ENCODE data around the gene ATP13A3. TPM values are rescaled to one million over a fixed set of nuclear protein-coding genes. Genes with fewer than 3 reads are reported as not detected.

Gene ATP13A3
- total RNA-seq, 3 donors from 2014 or later = 186 to 209 (median 188) TPM

DNA sequence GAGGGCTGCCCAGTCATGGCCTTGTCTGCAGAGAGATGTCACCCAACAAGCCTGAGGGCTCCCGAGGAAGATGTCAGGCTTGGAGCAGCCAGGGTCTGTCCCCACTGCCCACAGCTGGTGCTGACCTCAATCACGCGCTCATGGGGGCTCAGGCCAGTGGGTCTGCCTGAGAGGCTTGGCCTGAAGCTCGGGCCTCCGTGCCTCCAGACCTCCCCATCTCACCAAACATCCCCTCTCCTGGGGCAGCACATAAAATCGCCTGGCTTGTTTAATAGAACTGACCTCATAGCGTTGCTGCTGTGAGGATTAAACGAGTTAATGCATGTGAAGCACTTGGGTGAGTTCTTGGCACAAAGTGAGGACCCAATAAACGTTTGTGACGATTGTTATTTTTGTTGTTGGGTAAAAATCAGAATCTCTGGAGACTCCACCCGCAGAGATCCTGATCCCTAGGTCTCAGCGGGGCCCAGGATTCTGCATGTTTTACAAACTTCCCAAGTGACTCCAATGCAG is 120.8 kb downstream of the ATP13A3 start:
- ATAC-seq (no peak), DNase-seq (no peak)
- H3K27me3 Mint-ChIP-seq (ENCODE audit: low read depth) = peaks cover 32% of the 10 kb centered on the region
- H3K9me3 Mint-ChIP-seq = no peaks in the 10 kb centered on the region
- no peaks in the 10 kb centered on the region for H3K4me1 Mint-ChIP-seq (ENCODE audit: low read depth)
- H3K36me3 Mint-ChIP-seq (ENCODE audit: insufficient read depth) = no peaks in the 10 kb centered on the region
- no peak overlapping the region for H3K4me3 Mint-ChIP-seq

DNA sequence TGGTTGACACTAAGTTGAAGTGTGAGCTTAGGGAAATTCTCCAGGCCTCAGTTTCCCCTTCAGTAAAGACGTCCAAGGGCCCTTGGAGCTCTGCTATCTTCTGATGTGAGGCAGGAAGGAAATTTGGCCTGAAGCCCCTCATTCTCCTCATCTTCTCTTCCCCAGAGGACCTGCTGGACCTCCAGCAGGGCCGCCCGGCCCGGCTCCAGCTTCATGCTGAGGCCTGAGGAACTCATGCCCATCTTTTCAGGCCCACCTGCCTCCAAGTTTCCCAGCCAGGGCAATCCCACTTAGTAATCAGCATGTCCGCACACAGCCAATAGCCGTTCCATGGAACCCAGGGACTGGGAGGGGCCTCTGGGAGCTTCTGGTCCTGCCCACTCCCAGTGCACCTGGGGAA is 121.3 kb downstream of the ATP13A3 start:
- no peaks in the 10 kb centered on the region for H3K36me3 Mint-ChIP-seq (ENCODE audit: insufficient read depth)
- H3K27me3 Mint-ChIP-seq (ENCODE audit: low read depth) = peaks cover 29% of the 10 kb centered on the region
- H3K4me3 Mint-ChIP-seq = no peak overlapping the region
- ATAC-seq (no peak), DNase-seq (no peak)
- no peaks in the 10 kb centered on the region for H3K9me3 Mint-ChIP-seq
- H3K4me1 Mint-ChIP-seq (ENCODE audit: low read depth) = no peaks in the 10 kb centered on the region

DNA sequence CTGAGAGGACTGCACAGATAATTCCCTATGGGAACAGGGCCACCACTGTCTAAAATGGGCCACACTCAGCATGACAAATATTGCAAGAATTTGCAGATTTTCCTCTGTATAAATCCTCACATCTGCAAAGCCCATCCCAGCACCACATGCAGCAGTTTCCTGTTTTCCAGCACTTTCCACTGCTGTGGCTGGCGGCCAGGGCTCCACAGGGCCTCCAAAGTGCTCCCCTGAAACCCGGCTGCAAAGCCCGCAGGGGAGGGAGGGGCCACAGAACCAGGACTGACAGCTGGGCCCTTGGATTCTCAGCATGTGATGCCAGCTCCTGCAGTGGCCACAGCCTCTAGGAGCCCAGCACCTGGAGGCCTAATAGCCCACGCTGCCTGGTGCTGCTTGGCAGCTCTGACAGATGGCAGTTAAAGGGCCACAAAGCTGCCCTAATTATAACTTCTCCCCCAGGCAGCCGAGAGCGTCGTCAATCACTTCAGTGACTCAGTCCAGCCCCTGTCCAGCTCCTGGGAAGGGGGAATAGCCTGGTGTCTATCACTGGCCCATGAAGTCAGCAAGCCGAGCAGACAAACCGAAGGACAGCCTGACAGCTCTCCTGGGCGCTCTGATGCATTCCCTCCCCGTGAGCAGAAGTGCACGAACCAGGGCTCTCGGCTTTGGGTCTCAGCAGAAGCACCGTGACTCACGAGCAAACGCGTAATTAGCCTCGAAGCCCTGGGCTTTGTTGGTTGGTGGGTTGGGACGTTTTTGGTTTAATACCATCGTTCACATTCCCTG is 122.0 kb downstream of the ATP13A3 start:
- no peaks in the 10 kb centered on the region for H3K9me3 Mint-ChIP-seq
- no peaks in the 10 kb centered on the region for H3K36me3 Mint-ChIP-seq (ENCODE audit: insufficient read depth)
- H3K4me3 Mint-ChIP-seq = no peak overlapping the region
- ATAC-seq (no peak), DNase-seq (no peak)
- no peaks in the 10 kb centered on the region for H3K4me1 Mint-ChIP-seq (ENCODE audit: low read depth)
- peaks cover 27% of the 10 kb centered on the region for H3K27me3 Mint-ChIP-seq (ENCODE audit: low read depth)

DNA sequence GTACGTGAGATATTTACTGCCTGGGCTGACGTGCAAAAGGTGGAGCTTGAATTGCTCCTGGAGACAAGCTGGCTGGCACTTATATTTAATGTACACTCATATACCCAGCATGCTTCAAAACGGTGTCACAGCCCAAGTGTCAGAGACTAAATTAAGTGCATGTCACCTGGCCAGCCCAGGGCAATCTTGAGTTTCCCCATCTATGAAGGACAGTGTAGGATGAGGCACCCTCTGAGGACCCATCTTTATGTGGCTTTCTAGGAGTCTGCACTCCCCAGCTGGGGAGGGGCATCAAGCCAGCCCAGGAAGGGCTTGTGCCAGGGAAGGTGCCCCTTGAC is 122.5 kb downstream of the ATP13A3 start:
- no peaks in the 10 kb centered on the region for H3K36me3 Mint-ChIP-seq (ENCODE audit: insufficient read depth)
- DNase-seq (no peak), ATAC-seq (no peak)
- H3K27me3 Mint-ChIP-seq (ENCODE audit: low read depth) = peaks cover 29% of the 10 kb centered on the region
- no peaks in the 10 kb centered on the region for H3K9me3 Mint-ChIP-seq
- H3K4me3 Mint-ChIP-seq = no peak overlapping the region
- H3K4me1 Mint-ChIP-seq (ENCODE audit: low read depth) = no peaks in the 10 kb centered on the region

DNA sequence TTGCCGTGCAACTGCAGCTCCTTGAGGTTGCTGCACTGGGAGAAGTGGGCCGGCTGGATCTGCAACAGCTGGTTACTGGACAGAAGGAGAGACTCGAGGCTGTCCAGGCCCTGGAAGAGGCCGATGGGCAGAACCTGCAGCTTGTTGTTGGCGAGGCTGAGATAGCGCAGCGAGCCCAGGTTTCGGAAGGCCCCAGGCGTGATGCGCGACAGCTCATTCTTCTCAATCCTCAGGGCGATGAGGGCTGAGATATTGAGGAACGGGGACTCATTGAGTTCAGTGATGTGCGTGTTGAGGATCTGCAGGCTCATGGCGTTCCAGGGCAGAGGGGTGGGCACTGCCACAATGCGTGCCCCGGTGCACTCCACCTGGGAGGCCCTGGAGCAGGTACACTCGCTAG is 126.2 kb downstream of the ATP13A3 start:
- no peaks in the 10 kb centered on the region for H3K9me3 Mint-ChIP-seq
- no peaks in the 10 kb centered on the region for H3K4me1 Mint-ChIP-seq (ENCODE audit: low read depth)
- no peak for DNase-seq
- peaks cover 11% of the 10 kb centered on the region for H3K27me3 Mint-ChIP-seq (ENCODE audit: low read depth)
- no peaks in the 10 kb centered on the region for H3K36me3 Mint-ChIP-seq (ENCODE audit: insufficient read depth)
- no peak for ATAC-seq
- H3K4me3 Mint-ChIP-seq = no peak overlapping the region

DNA sequence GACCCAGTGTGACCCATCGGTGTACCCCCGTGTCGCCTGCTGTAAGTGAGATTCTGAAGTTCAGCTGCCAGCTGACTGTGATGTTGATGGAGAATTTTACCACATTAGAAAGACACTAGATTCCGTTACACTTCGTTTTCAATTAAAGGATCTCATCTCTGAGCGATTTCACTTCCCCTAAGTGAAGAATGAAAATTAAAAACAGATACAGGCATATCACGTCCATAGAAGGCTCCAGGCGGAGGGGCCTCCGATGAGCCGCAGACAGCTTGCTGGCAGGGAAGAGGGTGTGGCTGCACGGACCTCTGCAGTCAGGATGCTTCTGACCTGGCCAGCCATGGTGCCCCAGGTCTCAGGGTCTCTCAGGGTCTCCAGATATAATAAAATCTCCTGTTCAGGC is 129.1 kb downstream of the ATP13A3 start:
- H3K9me3 Mint-ChIP-seq = no peaks in the 10 kb centered on the region
- H3K36me3 Mint-ChIP-seq (ENCODE audit: insufficient read depth) = no peaks in the 10 kb centered on the region
- ATAC-seq (no peak), DNase-seq (no peak)
- no peak overlapping the region for H3K4me3 Mint-ChIP-seq
- peaks cover 11% of the 10 kb centered on the region for H3K27me3 Mint-ChIP-seq (ENCODE audit: low read depth)
- H3K4me1 Mint-ChIP-seq (ENCODE audit: low read depth) = no peaks in the 10 kb centered on the region

DNA sequence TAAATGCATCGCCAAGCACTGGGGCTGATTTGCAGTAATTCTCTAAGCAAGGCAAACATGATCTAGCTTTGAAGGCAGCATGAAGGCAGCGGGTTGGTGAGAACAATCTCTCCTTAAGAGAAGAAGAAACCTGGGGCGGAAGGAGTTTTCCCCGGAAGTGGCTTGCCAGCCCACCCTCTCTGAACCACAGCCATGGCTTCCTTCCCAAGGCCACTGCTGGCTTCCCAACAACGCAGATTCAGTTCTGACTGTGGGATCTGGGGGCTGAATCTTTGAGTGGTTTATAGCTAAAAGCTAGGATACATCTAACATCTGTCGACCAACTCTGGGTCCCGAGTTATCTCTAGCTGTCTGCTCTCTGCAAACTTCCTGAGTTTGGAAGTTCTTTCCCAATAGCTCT is 131.4 kb downstream of the ATP13A3 start:
- Mint-ChIP-seq H3K27me3 (ENCODE audit: low read depth) (peaks cover 8% of the 10 kb centered on the region), H3K36me3 (ENCODE audit: insufficient read depth) (no peaks in the 10 kb centered on the region), H3K9me3 (no peaks in the 10 kb centered on the region), H3K4me3 (no peak overlapping the region), H3K4me1 (ENCODE audit: low read depth) (no peaks in the 10 kb centered on the region)
- ATAC-seq (no peak), DNase-seq (no peak)

DNA sequence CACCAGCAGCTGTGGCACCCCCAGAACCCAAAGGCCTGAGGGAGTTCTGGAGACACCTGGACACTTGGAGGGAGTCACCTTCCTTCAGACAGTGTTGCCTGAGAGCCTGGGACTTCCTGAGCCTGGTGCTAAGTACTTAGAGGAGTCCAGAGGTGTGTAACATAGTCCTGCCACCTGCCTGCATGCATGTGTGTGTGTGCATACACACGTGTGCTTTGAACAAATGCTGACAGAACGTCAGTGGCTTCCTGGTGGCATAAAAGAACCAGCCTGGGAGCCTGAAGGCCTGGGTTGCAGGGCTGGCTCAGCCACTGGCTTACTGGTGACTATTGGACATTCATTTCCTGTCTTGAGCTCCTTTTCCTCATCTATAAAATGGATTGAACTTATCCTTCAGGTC is 132.5 kb downstream of the ATP13A3 start:
- no peak for ATAC-seq
- no peak for DNase-seq
- H3K4me1 Mint-ChIP-seq (ENCODE audit: low read depth) = no peaks in the 10 kb centered on the region
- peaks cover 2% of the 10 kb centered on the region for H3K27me3 Mint-ChIP-seq (ENCODE audit: low read depth)
- no peaks in the 10 kb centered on the region for H3K36me3 Mint-ChIP-seq (ENCODE audit: insufficient read depth)
- H3K4me3 Mint-ChIP-seq = no peak overlapping the region
- no peaks in the 10 kb centered on the region for H3K9me3 Mint-ChIP-seq

Other genes with a start within 250 kb of the ATP13A3 start
- under 1 TPM in 1 of 3 donors, not detected in 2; 0.08 TPM for gene CPN2, start 135.7 kb downstream of the ATP13A3 start, total RNA-seq
- gene LRRC15, start 117.3 kb downstream of the ATP13A3 start, total RNA-seq = not detected
- gene GP5, start 87.7 kb downstream of the ATP13A3 start, total RNA-seq = under 1 TPM; 0.08 to 0.23 (median 0.18) TPM
- gene TMEM44, start 146.4 kb upstream of the ATP13A3 start, total RNA-seq = 1 to 10 TPM; 1.1 to 2.4 (median 2.0) TPM
- 10 to 100 TPM; 68.4 to 82.0 (median 70.3) TPM for gene LSG1, start 185.2 kb upstream of the ATP13A3 start, total RNA-seq
- 10 to 100 TPM in 2 of 3 donors, 1 to 10 TPM in 1; 9.9 to 27.8 (median 19.8) TPM for gene FAM43A, start 198.9 kb upstream of the ATP13A3 start, total RNA-seq